Esophagus squamous epithelium (tissue), 5 donors: ENCODE data around the gene DNAJC7. TPM values are rescaled to one million over a fixed set of nuclear protein-coding genes. Genes with fewer than 3 reads are reported as not detected.

Experiments used
- DNase-seq: peaks from one replicate; lab custom pipeline; 2025; lab: John Stamatoyannopoulos, UW
- H3K27ac ChIP-seq, 4 donors: fragments of 200-600 bp; sonication (generic); one replicate each; pipeline ENCODE4 v1.5.1; 2016 to 2019; ENCODE audit warnings: mild to moderate bottlenecking in 1 of 4
- H3K27me3 ChIP-seq, 4 donors: fragments of 200-600 bp; sonication (generic); 1 replicate in 3 of 4; 2 replicates in 1 of 4; pipeline versions ENCODE4 v1.5.1 to v1.6.0; 2017 to 2021; ENCODE audit warnings: antibody characterized with exemption in 1 of 4
- H3K36me3 ChIP-seq, 3 donors: fragments of 200-600 bp; sonication (generic); one replicate each; pipeline ENCODE4 v1.5.1; 2016 to 2019
- H3K4me1 ChIP-seq, 3 donors: fragments of 200-600 bp; sonication (generic); one replicate each; pipeline ENCODE4 v1.5.1; 2017 to 2019
- H3K4me3 ChIP-seq, 4 donors: fragments of 200-600 bp; sonication (generic); 1 replicate in 3 of 4; 2 replicates in 1 of 4; pipeline ENCODE4 v1.5.1; 2016 to 2019; ENCODE audit warnings: mild to moderate bottlenecking in 2 of 4, moderate library complexity in 1 of 4
- H3K9me3 ChIP-seq, 3 donors: fragments of 200-600 bp; sonication (generic); one replicate each; pipeline ENCODE4 v1.5.1; 2016 to 2019
- CTCF ChIP-seq, 6 experiments: fragments of 450-650 bp in 4 of 6; fragments of 200-600 bp in 2 of 6; sonication (generic) in 2 of 6; IDR thresholded peaks; one replicate each; pipeline ENCODE4 v1.5.1; 2016 to 2019; ENCODE audit warnings: antibody characterized with exemption in 6 of 6, mild to moderate bottlenecking in 4 of 6, moderate library complexity in 4 of 6
- POLR2A ChIP-seq, 4 donors: fragments of 450-650 bp; IDR thresholded peaks; one replicate each; pipeline ENCODE4 v1.6.1; 2017; ENCODE audit warnings: antibody characterized with exemption in 4 of 4, mild to moderate bottlenecking in 4 of 4, moderate library complexity in 3 of 4
- WGBS, 2 donors: methylation state at CpG; one replicate each; pipeline ENCODE4 v1.1.5; 2018; 5-methylcytosine and 5-hydroxymethylcytosine counted together
- intact Hi-C: fragments of 100-400 bp; cut with DNase I; formaldehyde crosslinking; loops from one replicate; pipeline ENCODE4 v1.15.0; 2022
- total RNA-seq, 4 donors: library from RNA; depleted of rRNA; stranded (reverse); fragments of >200 nt; gene quantifications; one replicate each; pipeline ENCODE4 v1.1.0, GENCODE V29; 2016
- donor health status: DM: yes; HTN: yes; CAD: no.

The DNAJC7 gene
- total RNA-seq, 4 donors from 2014 or later: 42.6 to 82.0 (median 67.2) TPM

- TF ChIP-seq POLR2A (IDR thresholded peaks at IDR 0.05) (no peak), CTCF (IDR thresholded peaks at IDR 0.05) (no peak)
- H3K9me3 ChIP-seq: no peaks in the 10 kb centered on the region
- no peaks in the 10 kb centered on the region for H3K27me3 ChIP-seq
- H3K4me3 ChIP-seq: no peak overlapping the region
- H3K36me3 ChIP-seq: peaks cover 10 to 99% (median 30%) of the 10 kb centered on the region in 3 donors
- peaks cover 14 to 45% (median 20%) of the 10 kb centered on the region in 3 donors for H3K4me1 ChIP-seq
- WGBS, 2 donors: 39 to 72% methylated on average over 12 to 14 of the region's 14 CpGs
- H3K27ac ChIP-seq: peak overlapping the region in 3 of 4 donors; percentile 36 to 61 (median 54)
- no peak for DNase-seq
- intact Hi-C loops: no loop called here
Measured at GRCh38 chr17:41982026-41982760, 35.0 kb downstream of the DNAJC7 start.

- 42 to 57% methylated on average over 4 of the region's 4 CpGs for WGBS, 2 donors
- Histone ChIP-seq H3K4me1 (peaks cover 46 to 77% (median 49%) of the 10 kb centered on the region in 3 donors), H3K27ac (peak overlapping the region; percentile 61 to 88 (median 83)), H3K4me3 (no peak overlapping the region), H3K36me3 (peaks cover 28 to 99% (median 48%) of the 10 kb centered on the region in 3 donors), H3K9me3 (no peaks in the 10 kb centered on the region), H3K27me3 (no peaks in the 10 kb centered on the region)
- intact Hi-C loops: no loop called here
- TF ChIP-seq POLR2A (IDR thresholded peaks at IDR 0.05) (no peak), CTCF (IDR thresholded peaks at IDR 0.05) (no peak)
- no peak for DNase-seq
Measured at GRCh38 chr17:41977991-41978390, 39.2 kb downstream of the DNAJC7 start.

- peak overlapping the region in 2 of 4 donors; percentile 2 to 9 for H3K4me3 ChIP-seq
Measured at GRCh38 chr17:41976142-41976768, 41.0 kb downstream of the DNAJC7 start.

GRCh38 chr17:41975099-41976083 is 41.8 kb downstream of the DNAJC7 start:
- no peaks in the 10 kb centered on the region for H3K27me3 ChIP-seq
- 86% methylated on average over 4 of the region's 9 CpGs for WGBS, 2 donors
- H3K9me3 ChIP-seq: no peaks in the 10 kb centered on the region
- TF ChIP-seq POLR2A (IDR thresholded peaks at IDR 0.05) (no peak), CTCF (IDR thresholded peaks at IDR 0.05) (no peak)
- H3K27ac ChIP-seq: peak overlapping the region; percentile 61 to 88 (median 83)
- DNase-seq: no peak
- peaks cover 23 to 99% (median 45%) of the 10 kb centered on the region in 3 donors for H3K36me3 ChIP-seq
- H3K4me1 ChIP-seq: peaks cover 54 to 89% (median 59%) of the 10 kb centered on the region in 3 donors
- H3K4me3 ChIP-seq: no peak overlapping the region
- intact Hi-C loops: no loop called here

More at GRCh38 chr17:41976142-41976768, 41.0 kb downstream of the DNAJC7 start:
- TF ChIP-seq POLR2A (IDR thresholded peaks at IDR 0.05) (no peak), CTCF (IDR thresholded peaks at IDR 0.05) (peak in 1 of 6 experiments; percentile 19)
- intact Hi-C loops: no loop called here
- peaks cover 51 to 80% (median 59%) of the 10 kb centered on the region in 3 donors for H3K4me1 ChIP-seq
- H3K27ac ChIP-seq: peak overlapping the region; percentile 61 to 88 (median 83)
- peaks cover 24 to 99% (median 52%) of the 10 kb centered on the region in 3 donors for H3K36me3 ChIP-seq
- H3K9me3 ChIP-seq: no peaks in the 10 kb centered on the region
- WGBS, 2 donors: 18 to 30% methylated on average over 6 of the region's 11 CpGs
- no peak for DNase-seq
- H3K27me3 ChIP-seq: no peaks in the 10 kb centered on the region
